C4-2B (cell line): ENCODE data around the gene PGAM5.

Experiments
- CTCF ChIP-seq: fragments of 450-650 bp; conservative IDR thresholded peaks from 2 replicates; pipeline ENCODE4 v1.5.1; 2017; ENCODE audit warnings: mild to moderate bottlenecking
- ZFX ChIP-seq: fragments of 450-650 bp; IDR thresholded peaks from 2 replicates; pipeline ENCODE4 v1.6.1; 2017

GRCh38 chr12:132716356-132716755, 5.7 kb downstream of the PGAM5 start:
- TF ChIP-seq CTCF (no peak), ZFX (no peak)
